Smooth muscle cell (in vitro differentiated cells): ENCODE results near the gene AATF. TPM values are rescaled to one million over a fixed set of nuclear protein-coding genes. Genes with fewer than 3 reads are reported as not detected.

Experiments used
- DNase-seq: peaks from one replicate; lab custom pipeline; 2025; ENCODE audit not compliant: unreplicated experiment; lab: John Stamatoyannopoulos, UW
- H2AFZ ChIP-seq: fragments of 200-600 bp; sonication (generic); 2 replicates; pipeline ENCODE4 v1.6.0; 2016; ENCODE audit warnings: antibody characterized with exemption, low read depth, mild to moderate bottlenecking
- H3F3A ChIP-seq: fragments of 200-600 bp; sonication (generic); 2 replicates; pipeline ENCODE4 v1.6.0; 2017; ENCODE audit warnings: antibody characterized with exemption, low read depth
- H3K27ac ChIP-seq: fragments of 200-600 bp; sonication (generic); 2 replicates; pipeline ENCODE4 v1.5.1; 2016; ENCODE audit warnings: low read depth, mild to moderate bottlenecking
- H3K27me3 ChIP-seq: fragments of 200-600 bp; sonication (generic); 2 replicates; pipeline ENCODE4 v1.6.1; 2016; ENCODE audit warnings: low read depth, mild to moderate bottlenecking
- H3K36me3 ChIP-seq: fragments of 200-600 bp; sonication (generic); 2 replicates; pipeline ENCODE4 v1.5.1; 2016; ENCODE audit warnings: low read depth
- H3K4me1 ChIP-seq: fragments of 200-600 bp; sonication (generic); 2 replicates; pipeline ENCODE4 v1.5.1; 2016; ENCODE audit warnings: low read depth
- H3K4me2 ChIP-seq: fragments of 200-600 bp; sonication (generic); 2 replicates; pipeline ENCODE4 v1.6.0; 2016; ENCODE audit warnings: mild to moderate bottlenecking
- H3K4me3 ChIP-seq: fragments of 200-600 bp; sonication (generic); 2 replicates; pipeline ENCODE4 v1.5.1; 2016; ENCODE audit warnings: mild to moderate bottlenecking
- H3K79me2 ChIP-seq: fragments of 200-600 bp; sonication (generic); 2 replicates; pipeline ENCODE4 v1.6.0; 2016; ENCODE audit warnings: low read depth, mild to moderate bottlenecking
- H3K9ac ChIP-seq: fragments of 200-600 bp; sonication (generic); 2 replicates; pipeline ENCODE4 v1.6.0; 2016; ENCODE audit warnings: low read depth
- H3K9me3 ChIP-seq: fragments of 200-600 bp; sonication (generic); replicated peaks from 2 replicates; pipeline ENCODE4 v1.5.1; 2016; ENCODE audit warnings: low read depth
- H4K20me1 ChIP-seq: fragments of 200-600 bp; sonication (generic); 2 replicates; pipeline ENCODE4 v1.6.0; 2016; ENCODE audit warnings: low read depth
- CTCF ChIP-seq: fragments of 200-600 bp; sonication (generic); IDR thresholded peaks from 2 replicates; pipeline ENCODE4 v1.5.1; 2017; ENCODE audit warnings: borderline replicate concordance, mild to moderate bottlenecking, antibody characterized with exemption; ENCODE audit not compliant: insufficient read depth, poor library complexity, severe bottlenecking
- WGBS: methylation state at CpG from one replicate; pipeline ENCODE4 v1.1.7; 2016; ENCODE audit warnings: low lambda C conversion rate; 5-methylcytosine and 5-hydroxymethylcytosine counted together
- polyA plus RNA-seq: library from polyadenylated mRNA; unstranded; fragments of >200 nt; fragmentation: Nextera tagmentation; extraction: Ambion mirVana; gene quantifications from 2 replicates; pipeline ENCODE4 v1.2.1, GENCODE V29; 2016
- total RNA-seq: library from RNA; depleted of rRNA; stranded (reverse); fragments of >200 nt; gene quantifications from 2 replicates; pipeline ENCODE4 v1.2.3, GENCODE V29; 2014

The AATF gene
- total and polyA plus RNA-seq, 2 experiments from 2014 or later, result 18.5 to 38.0 TPM

DNA sequence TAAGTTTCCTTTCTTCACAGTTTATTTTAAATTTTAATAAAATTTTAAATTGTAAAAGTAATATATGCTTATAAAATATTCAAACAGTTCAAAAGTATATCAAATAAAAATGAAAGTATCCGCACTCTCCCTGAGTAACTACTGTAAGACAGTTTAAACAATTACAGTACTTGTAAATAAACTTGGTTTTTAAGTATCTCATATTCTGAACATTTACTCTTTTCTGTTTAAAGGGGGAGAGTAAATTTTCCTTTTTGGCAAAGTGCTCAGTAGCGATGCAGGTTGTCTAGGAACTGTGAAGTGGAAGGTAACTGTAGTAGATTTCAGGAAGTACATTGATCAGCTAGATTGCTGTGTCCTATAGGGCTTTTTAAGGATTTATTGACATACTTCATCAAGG lies 28.8 kb downstream of the AATF start:
- Histone ChIP-seq H4K20me1 (peaks cover 41% of the 10 kb centered on the region), H3K4me2 (no peak overlapping the region), H3K4me1 (peaks cover 22% of the 10 kb centered on the region), H3K4me3 (no peak overlapping the region), H3K27ac (no peak overlapping the region), H3K79me2 (peaks cover 8% of the 10 kb centered on the region), H3K9ac (no peak overlapping the region), H3K36me3 (no peaks in the 10 kb centered on the region), H3K9me3 (no peaks in the 10 kb centered on the region), H3K27me3 (no peaks in the 10 kb centered on the region), H3F3A (no peaks in the 10 kb centered on the region), H2AFZ (no peak overlapping the region)
- DNase-seq, result no peak
- no peak for TF ChIP-seq CTCF
- 91% methylated on average over 2 of the region's 2 CpGs for WGBS

GRCh38 chr17:36978810-36979564 lies 30.2 kb downstream of the AATF start:
- no peak for TF ChIP-seq CTCF
- DNase-seq, result no peak
- H3K79me2 ChIP-seq, result peaks cover 8% of the 10 kb centered on the region
- H3K4me1 ChIP-seq, result peaks cover 20% of the 10 kb centered on the region
- no peaks in the 10 kb centered on the region for H3K9me3 ChIP-seq
- H3K4me3 ChIP-seq, result no peak overlapping the region
- H3K27me3 ChIP-seq, result no peaks in the 10 kb centered on the region
- no peak overlapping the region for H3K27ac ChIP-seq
- no peaks in the 10 kb centered on the region for H3K36me3 ChIP-seq
- H2AFZ ChIP-seq, result no peak overlapping the region
- peaks cover 32% of the 10 kb centered on the region for H4K20me1 ChIP-seq
- H3F3A ChIP-seq, result no peaks in the 10 kb centered on the region
- WGBS, result 83% methylated on average over 11 of the region's 11 CpGs
- no peak overlapping the region for H3K4me2 ChIP-seq
- H3K9ac ChIP-seq, result no peak overlapping the region

GRCh38 chr17:36979565-36979941 lies 30.8 kb downstream of the AATF start:
- WGBS, result 87% methylated on average over 4 of the region's 4 CpGs
- no peak overlapping the region for H3K9ac ChIP-seq
- no peak for DNase-seq
- H3K4me3 ChIP-seq, result no peak overlapping the region
- peak overlapping the region; percentile 34 for H3K4me2 ChIP-seq
- no peaks in the 10 kb centered on the region for H3K27me3 ChIP-seq
- H3K9me3 ChIP-seq, result no peaks in the 10 kb centered on the region
- no peaks in the 10 kb centered on the region for H3K36me3 ChIP-seq
- H2AFZ ChIP-seq, result no peak overlapping the region
- no peak for TF ChIP-seq CTCF
- no peaks in the 10 kb centered on the region for H3F3A ChIP-seq
- peak overlapping the region; percentile 25 for H3K27ac ChIP-seq
- H3K79me2 ChIP-seq, result peaks cover 8% of the 10 kb centered on the region
- peaks cover 20% of the 10 kb centered on the region for H3K4me1 ChIP-seq
- peaks cover 32% of the 10 kb centered on the region for H4K20me1 ChIP-seq

GRCh38 chr17:36980280-36980761 lies 31.6 kb downstream of the AATF start:
- Histone ChIP-seq H3K79me2 (peaks cover 4% of the 10 kb centered on the region), H3K9me3 (no peaks in the 10 kb centered on the region), H3K27ac (peak overlapping the region; percentile 25), H3K27me3 (no peaks in the 10 kb centered on the region), H3K4me1 (peaks cover 20% of the 10 kb centered on the region), H3K4me3 (no peak overlapping the region), H4K20me1 (peaks cover 31% of the 10 kb centered on the region), H3K36me3 (no peaks in the 10 kb centered on the region), H2AFZ (no peak overlapping the region), H3F3A (no peaks in the 10 kb centered on the region), H3K9ac (no peak overlapping the region), H3K4me2 (peak overlapping the region; percentile 34)
- WGBS, result 49% methylated on average over 2 of the region's 2 CpGs
- DNase-seq, result no peak
- no peak for TF ChIP-seq CTCF
